ENCODE results near the gene PRDM15. TPM values are rescaled to one million over a fixed set of nuclear protein-coding genes. Genes with fewer than 3 reads are reported as not detected.
A peak's percentile ranks its signal among the peaks of the same experiment; 100 is the strongest.

The PRDM15 gene
- total RNA-seq, 2 experiments from 2014 or later: 10.4 to 12.0 TPM

DNA sequence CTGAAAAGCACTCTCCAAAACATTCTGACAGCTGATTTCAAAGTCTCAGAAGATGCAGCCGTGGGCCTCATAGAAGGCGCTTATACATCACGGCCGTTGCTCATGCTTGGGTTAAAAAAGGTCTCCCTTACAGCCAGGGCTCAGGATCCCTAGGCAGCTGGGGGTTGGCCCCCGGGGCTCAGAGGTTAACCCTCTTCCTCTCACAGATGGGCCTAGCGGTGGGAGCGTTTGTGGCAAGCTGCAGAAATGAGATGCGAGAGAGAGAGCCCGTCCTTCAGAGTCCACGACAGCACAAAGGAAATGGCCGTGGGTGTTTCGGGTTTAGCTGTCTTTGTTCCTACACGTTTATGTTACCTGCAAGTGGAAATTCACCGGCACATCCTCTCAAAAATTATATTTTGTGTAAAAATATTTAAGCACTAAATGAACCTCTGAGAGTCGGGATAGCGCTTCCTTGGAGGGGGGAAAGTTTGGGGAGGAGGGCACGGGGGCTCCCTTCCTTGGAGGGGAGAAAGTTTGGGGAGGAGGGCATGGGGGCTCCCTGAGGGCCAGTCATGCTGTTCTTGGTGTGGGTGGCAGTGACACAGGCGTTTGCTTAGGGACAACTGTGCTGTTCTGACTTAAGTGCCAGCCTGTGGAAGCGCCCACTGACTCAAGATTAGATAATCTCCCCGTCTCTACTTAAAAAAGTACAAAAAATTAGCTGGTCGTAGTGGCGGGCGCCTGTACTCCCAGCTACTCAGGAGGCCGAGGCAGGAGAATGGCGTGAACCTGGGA lies 20.5 kb upstream of the PRDM15 start:
- peak overlapping the region; percentile 31 for H3K4me3 Mint-ChIP-seq
- ChIA-PET POLR2A (interaction anchor here (3.4 kb wide), 1 partner anchor 21 kb away, joined by 17 read pairs; the partner anchor contains the start of gene PRDM15), CTCF (no interaction called here)
- Histone ChIP-seq H3K27me3 (ENCODE audit: control insufficient read depth in 1 of 2, insufficient read depth in 2 of 2, low read length in 2 of 2) (no peaks in the 10 kb centered on the region), H3K4me1 (ENCODE audit: insufficient read depth, low read length) (peaks cover 26% of the 10 kb centered on the region), H3K4me3 (ENCODE audit: low read length) (no peak overlapping the region), H3K36me3 (ENCODE audit: insufficient read depth, low read length) (peaks cover 5% of the 10 kb centered on the region), H3K27ac (ENCODE audit: low read depth in 1 of 2, low read length in 2 of 2) (no peak overlapping the region), H3K9me3 (ENCODE audit: control insufficient read depth in 1 of 2, insufficient read depth in 1 of 2, low read length in 2 of 2) (no peaks in the 10 kb centered on the region)
- peak overlapping the region; percentile 61 for H3K27ac Mint-ChIP-seq
- no peaks in the 10 kb centered on the region for H3K27me3 Mint-ChIP-seq
- H3K9me3 Mint-ChIP-seq: no peaks in the 10 kb centered on the region
- peak in 6 of 14 experiments; percentile 4 to 49 (median 20) for DNase-seq
- peak; percentile 40 for ATAC-seq (ENCODE audit: poor library complexity)
- H3K4me1 Mint-ChIP-seq (ENCODE audit: low read depth): peaks cover 32% of the 10 kb centered on the region
- intact Hi-C loops (cut with DNase I, micrococcal nuclease): no loop called here
- TF ChIP-seq, protein P1, sequence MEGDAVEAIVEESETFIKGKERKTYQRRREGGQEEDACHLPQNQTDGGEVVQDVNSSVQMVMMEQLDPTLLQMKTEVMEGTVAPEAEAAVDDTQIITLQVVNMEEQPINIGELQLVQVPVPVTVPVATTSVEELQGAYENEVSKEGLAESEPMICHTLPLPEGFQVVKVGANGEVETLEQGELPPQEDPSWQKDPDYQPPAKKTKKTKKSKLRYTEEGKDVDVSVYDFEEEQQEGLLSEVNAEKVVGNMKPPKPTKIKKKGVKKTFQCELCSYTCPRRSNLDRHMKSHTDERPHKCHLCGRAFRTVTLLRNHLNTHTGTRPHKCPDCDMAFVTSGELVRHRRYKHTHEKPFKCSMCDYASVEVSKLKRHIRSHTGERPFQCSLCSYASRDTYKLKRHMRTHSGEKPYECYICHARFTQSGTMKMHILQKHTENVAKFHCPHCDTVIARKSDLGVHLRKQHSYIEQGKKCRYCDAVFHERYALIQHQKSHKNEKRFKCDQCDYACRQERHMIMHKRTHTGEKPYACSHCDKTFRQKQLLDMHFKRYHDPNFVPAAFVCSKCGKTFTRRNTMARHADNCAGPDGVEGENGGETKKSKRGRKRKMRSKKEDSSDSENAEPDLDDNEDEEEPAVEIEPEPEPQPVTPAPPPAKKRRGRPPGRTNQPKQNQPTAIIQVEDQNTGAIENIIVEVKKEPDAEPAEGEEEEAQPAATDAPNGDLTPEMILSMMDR (IDR thresholded peaks at IDR 0.05): no peak
- H3K36me3 Mint-ChIP-seq (ENCODE audit: low read depth): peaks cover 37% of the 10 kb centered on the region

DNA sequence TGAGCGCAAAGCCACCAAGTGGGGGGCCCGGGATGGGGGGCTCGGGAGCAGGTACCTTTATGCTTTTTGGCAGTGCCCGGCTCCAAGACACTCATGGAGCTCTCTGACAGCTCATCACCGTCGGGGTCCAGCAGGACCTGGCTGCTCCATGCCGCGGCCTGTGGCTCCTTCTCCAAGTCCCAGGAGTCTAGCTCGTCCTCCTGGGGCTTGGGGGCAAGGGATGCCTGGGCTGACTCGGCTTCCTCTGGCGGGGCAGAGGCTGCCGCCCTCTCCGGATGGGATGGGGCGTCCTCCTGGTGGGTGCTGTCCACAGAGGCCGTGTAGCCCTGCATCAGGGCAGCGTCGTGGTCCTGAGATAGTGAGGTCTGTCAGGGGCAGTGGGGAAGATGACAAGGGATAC lies 19.9 kb upstream of the PRDM15 start:
- ATAC-seq (ENCODE audit: poor library complexity): no peak
- Mint-ChIP-seq H3K4me1 (ENCODE audit: low read depth) (peaks cover 32% of the 10 kb centered on the region), H3K27ac (peak overlapping the region; percentile 61), H3K27me3 (no peaks in the 10 kb centered on the region), H3K4me3 (no peak overlapping the region), H3K9me3 (no peaks in the 10 kb centered on the region), H3K36me3 (ENCODE audit: low read depth) (peaks cover 31% of the 10 kb centered on the region)
- Histone ChIP-seq H3K9me3 (ENCODE audit: control insufficient read depth in 1 of 2, insufficient read depth in 1 of 2, low read length in 2 of 2) (no peaks in the 10 kb centered on the region), H3K36me3 (ENCODE audit: insufficient read depth, low read length) (peaks cover 5% of the 10 kb centered on the region), H3K4me1 (ENCODE audit: insufficient read depth, low read length) (peaks cover 26% of the 10 kb centered on the region), H3K27ac (ENCODE audit: low read depth in 1 of 2, low read length in 2 of 2) (no peak overlapping the region), H3K27me3 (ENCODE audit: control insufficient read depth in 1 of 2, insufficient read depth in 2 of 2, low read length in 2 of 2) (no peaks in the 10 kb centered on the region), H3K4me3 (ENCODE audit: low read length) (no peak overlapping the region)
- TF ChIP-seq, protein P1 (IDR thresholded peaks at IDR 0.05): no peak
- CTCF ChIA-PET: no interaction called here
- DNase-seq: no peak
- intact Hi-C loops (cut with DNase I, micrococcal nuclease): no loop called here
- POLR2A ChIA-PET: interaction anchor here (3.4 kb wide), 1 partner anchor 20 kb away, joined by 17 read pairs; the partner anchor contains the start of gene PRDM15

DNA sequence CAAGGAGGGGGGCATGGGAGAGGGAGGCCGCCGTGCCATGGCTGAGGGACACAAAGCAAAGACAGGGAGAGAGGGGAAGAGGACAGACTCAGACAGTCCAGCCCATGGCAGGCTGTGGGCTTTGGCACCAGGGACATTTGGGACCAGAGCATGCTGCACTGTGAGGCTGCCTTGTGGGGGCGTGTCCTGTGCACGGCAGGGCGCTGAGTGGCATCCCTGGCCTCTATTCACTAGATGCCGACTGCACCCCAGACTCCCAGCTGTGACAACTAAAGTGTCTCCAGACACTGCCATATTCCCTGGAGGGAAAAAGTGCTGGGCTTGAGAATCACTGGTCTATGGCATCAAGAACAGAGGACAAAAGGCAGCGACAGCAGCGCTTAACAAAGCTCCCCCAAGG lies 18.6 kb upstream of the PRDM15 start:
- Histone ChIP-seq H3K9me3 (ENCODE audit: control insufficient read depth in 1 of 2, insufficient read depth in 1 of 2, low read length in 2 of 2) (no peaks in the 10 kb centered on the region), H3K4me1 (ENCODE audit: insufficient read depth, low read length) (peaks cover 26% of the 10 kb centered on the region), H3K4me3 (ENCODE audit: low read length) (no peak overlapping the region), H3K36me3 (ENCODE audit: insufficient read depth, low read length) (peaks cover 5% of the 10 kb centered on the region), H3K27me3 (ENCODE audit: control insufficient read depth in 1 of 2, insufficient read depth in 2 of 2, low read length in 2 of 2) (no peaks in the 10 kb centered on the region), H3K27ac (ENCODE audit: low read depth in 1 of 2, low read length in 2 of 2) (no peak overlapping the region)
- Mint-ChIP-seq H3K27me3 (no peaks in the 10 kb centered on the region), H3K4me1 (ENCODE audit: low read depth) (peaks cover 32% of the 10 kb centered on the region), H3K27ac (no peak overlapping the region), H3K9me3 (no peaks in the 10 kb centered on the region), H3K36me3 (ENCODE audit: low read depth) (peaks cover 22% of the 10 kb centered on the region), H3K4me3 (no peak overlapping the region)
- intact Hi-C loops (cut with DNase I, micrococcal nuclease): no loop called here
- POLR2A ChIA-PET: no interaction called here
- DNase-seq (no peak), ATAC-seq (ENCODE audit: poor library complexity) (no peak)
- CTCF ChIA-PET: no interaction called here
- TF ChIP-seq, protein P1 (IDR thresholded peaks at IDR 0.05): no peak
